ENCODE measurements around the gene ZNF865. TPM values are rescaled to one million over a fixed set of nuclear protein-coding genes. Genes with fewer than 3 reads are reported as not detected.

ZNF865 gene
- total and polyA plus RNA-seq, 8 donors = 1.3 to 60.5 (median 6.6) TPM

DNA sequence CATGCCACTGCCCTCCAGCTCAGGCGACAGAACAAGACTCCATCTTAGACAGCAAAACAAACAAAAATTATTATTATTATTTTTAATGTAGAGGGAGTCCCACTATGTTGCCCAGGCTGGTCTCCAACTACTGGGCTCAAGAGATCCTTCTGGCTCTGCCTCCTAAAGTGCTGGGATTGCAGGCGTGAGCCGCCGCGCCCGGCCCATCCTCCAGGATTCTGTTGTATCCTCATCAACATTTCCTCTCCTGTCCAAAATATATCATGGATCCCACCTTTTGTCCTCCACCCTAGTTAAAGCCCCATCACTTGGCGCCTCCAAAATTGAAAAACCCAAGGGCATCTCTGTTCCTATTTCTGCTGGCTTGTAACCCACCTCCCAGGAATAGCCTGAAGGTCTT, 17.7 kb downstream of the ZNF865 start:
- Histone ChIP-seq H3K4me1 (peaks cover 11 to 53% (median 23%) of the 10 kb centered on the region in 4 donors), H3K27me3 (no peaks in the 10 kb centered on the region), H3K27ac (peak overlapping the region in 3 of 5 donors; percentile 96 to 97 (median 97)), H3K9me3 (no peaks in the 10 kb centered on the region), H3K4me3 (no peak overlapping the region), H3K36me3 (peaks cover 6 to 26% (median 22%) of the 10 kb centered on the region in 4 donors)
- TF ChIP-seq, protein P1, sequence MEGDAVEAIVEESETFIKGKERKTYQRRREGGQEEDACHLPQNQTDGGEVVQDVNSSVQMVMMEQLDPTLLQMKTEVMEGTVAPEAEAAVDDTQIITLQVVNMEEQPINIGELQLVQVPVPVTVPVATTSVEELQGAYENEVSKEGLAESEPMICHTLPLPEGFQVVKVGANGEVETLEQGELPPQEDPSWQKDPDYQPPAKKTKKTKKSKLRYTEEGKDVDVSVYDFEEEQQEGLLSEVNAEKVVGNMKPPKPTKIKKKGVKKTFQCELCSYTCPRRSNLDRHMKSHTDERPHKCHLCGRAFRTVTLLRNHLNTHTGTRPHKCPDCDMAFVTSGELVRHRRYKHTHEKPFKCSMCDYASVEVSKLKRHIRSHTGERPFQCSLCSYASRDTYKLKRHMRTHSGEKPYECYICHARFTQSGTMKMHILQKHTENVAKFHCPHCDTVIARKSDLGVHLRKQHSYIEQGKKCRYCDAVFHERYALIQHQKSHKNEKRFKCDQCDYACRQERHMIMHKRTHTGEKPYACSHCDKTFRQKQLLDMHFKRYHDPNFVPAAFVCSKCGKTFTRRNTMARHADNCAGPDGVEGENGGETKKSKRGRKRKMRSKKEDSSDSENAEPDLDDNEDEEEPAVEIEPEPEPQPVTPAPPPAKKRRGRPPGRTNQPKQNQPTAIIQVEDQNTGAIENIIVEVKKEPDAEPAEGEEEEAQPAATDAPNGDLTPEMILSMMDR (IDR thresholded peaks at IDR 0.05) = no peak
- TF ChIP-seq EP300 (IDR thresholded peaks at IDR 0.05) = no peak
- TF ChIP-seq POLR2AphosphoS5 (IDR thresholded peaks at IDR 0.05) = no peak
- no peak for TF ChIP-seq POLR2A (IDR thresholded peaks at IDR 0.05)
- intact Hi-C loops (cut with DNase I; ENCODE audit: low total_unique reads) = no loop called here
- WGBS, 5 donors = 93 to 98% (median 94%) methylated on average over 7 of the region's 7 CpGs
- no peak for DNase-seq

DNA sequence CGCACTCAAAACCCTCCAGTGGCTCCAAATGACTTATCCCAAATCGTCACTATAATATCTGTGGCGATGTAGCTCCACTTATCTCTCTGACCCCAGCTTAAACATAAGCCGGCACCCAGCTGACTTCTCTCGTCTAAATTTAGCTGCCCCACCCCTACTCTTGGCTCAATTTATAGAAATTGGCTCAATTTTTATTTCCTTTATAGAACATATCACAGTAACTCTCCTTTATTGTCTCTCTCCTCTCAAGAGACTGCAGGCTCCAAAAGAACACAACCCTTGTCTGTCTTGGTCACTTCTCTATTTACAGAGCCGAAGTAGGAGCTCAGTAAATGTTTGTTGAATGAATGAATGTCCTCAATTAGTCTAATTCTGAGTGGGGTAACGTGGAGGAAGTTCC, 18.1 kb downstream of the ZNF865 start:
- H3K27ac ChIP-seq = peak overlapping the region in 4 of 5 donors; percentile 94 to 97 (median 96)
- intact Hi-C loops (cut with DNase I; ENCODE audit: low total_unique reads) = no loop called here
- no peak for DNase-seq
- H3K9me3 ChIP-seq = no peaks in the 10 kb centered on the region
- TF ChIP-seq EP300 (IDR thresholded peaks at IDR 0.05) (no peak), POLR2A (IDR thresholded peaks at IDR 0.05) (no peak), POLR2AphosphoS5 (IDR thresholded peaks at IDR 0.05) (no peak)
- TF ChIP-seq, protein P1 (IDR thresholded peaks at IDR 0.05) = no peak
- WGBS, 5 donors = 38 to 54% (median 48%) methylated on average over 7 of the region's 7 CpGs
- H3K27me3 ChIP-seq = no peaks in the 10 kb centered on the region
- H3K4me1 ChIP-seq = peaks cover 11 to 48% (median 23%) of the 10 kb centered on the region in 4 donors
- H3K36me3 ChIP-seq = peaks cover 6 to 26% (median 21%) of the 10 kb centered on the region in 4 donors
- H3K4me3 ChIP-seq = peak overlapping the region in 2 of 4 donors; percentile 46 to 48

DNA sequence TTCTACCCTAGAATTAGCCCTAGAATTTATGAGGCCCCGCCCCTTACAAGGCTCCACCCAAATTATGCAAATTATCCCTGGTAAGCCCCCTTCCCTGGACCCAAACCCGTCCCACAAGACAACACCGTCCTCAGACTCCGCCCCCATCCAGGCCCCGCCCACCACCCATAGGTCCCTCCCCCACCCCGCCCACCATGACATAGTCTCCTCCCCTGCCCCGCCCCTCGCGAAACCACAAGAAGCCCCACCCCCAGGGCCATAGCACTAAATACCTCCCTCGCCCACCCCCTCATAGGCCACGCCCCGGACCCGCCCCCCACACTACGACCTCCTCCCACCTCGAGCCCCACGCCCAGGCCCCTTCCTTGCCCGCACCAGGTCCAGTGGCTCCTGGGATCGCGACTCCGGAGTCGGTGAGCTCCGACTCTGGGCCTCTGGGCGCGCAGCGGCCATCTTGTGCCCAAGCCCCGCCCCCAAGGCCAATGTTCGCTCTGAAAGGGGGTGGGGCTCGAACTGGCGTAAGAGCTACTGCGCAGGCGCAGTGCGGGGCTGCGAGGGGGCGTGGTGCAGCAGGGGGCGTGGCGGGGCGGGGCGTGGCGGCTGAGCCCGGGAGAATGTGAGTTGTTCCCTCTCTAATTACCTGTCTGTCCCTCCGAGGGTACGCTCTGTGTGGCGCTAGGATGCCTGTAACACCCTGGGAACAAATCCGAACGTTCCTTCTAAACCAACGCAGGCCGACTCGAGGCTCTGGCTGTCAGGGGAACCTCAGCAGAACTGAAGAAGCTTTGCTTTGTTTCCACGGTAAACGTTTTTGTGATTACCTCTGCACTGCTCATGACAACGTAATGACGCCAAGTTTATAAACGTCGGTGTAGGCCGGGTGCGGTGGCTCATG, 18.9 kb downstream of the ZNF865 start, which contains the start of gene ZNF784:
Gene ZNF784 (minus strand): TSS at position 458 of the 895 bp plus-strand sequence. CDS start 5 bp downstream, at position 453.
- DNase-seq = peak; percentile 95 to 98
- Histone ChIP-seq H3K4me3 (peak within 1 kb of the TSS; percentile 46 to 65 (median 49)), H3K4me1 (peaks cover 6 to 40% (median 18%) of the 10 kb centered on the region in 4 donors), H3K36me3 (peaks cover 6 to 26% (median 21%) of the 10 kb centered on the region in 4 donors), H3K27me3 (no peaks in the 10 kb centered on the region), H3K27ac (peak within 1 kb of the TSS; percentile 94 to 100 (median 97)), H3K9me3 (no peaks in the 10 kb centered on the region)
- WGBS, 5 donors = 0 to 1% (median 1%) methylated on average over 33 to 56 of the region's 56 CpGs
- TF ChIP-seq POLR2AphosphoS5 (IDR thresholded peaks at IDR 0.05) (peak in 2 of 3 donors; percentile 50 to 93), EP300 (IDR thresholded peaks at IDR 0.05) (no peak)
- TF ChIP-seq, protein P1 (IDR thresholded peaks at IDR 0.05) = peak in 1 of 7 experiments; percentile 15
- intact Hi-C loops (cut with DNase I; ENCODE audit: low total_unique reads) = no loop called here

DNA sequence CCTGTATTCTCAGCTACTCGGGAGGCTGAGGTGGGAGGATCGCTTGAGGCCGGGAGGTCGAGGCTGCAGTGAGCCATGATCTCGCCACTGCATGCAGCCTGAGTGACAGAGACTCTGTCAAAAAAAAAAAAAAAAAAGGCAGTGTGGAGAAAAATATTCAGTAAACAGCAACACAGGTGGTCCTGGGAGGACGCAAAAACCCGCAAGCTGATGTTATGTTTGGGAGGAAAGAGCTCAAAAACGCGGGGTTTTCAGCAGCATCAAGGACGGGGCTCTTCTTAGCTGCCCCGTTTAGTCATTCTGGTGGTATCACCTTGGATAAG, 19.5 kb downstream of the ZNF865 start:
- Histone ChIP-seq H3K36me3 (peaks cover 6 to 26% (median 21%) of the 10 kb centered on the region in 4 donors), H3K27ac (peak overlapping the region; percentile 94 to 100 (median 97)), H3K4me1 (peaks cover 5 to 35% (median 15%) of the 10 kb centered on the region in 4 donors), H3K4me3 (peak overlapping the region; percentile 46 to 65 (median 49)), H3K27me3 (no peaks in the 10 kb centered on the region), H3K9me3 (no peaks in the 10 kb centered on the region)
- WGBS, 5 donors = 42 to 47% (median 46%) methylated on average over 11 of the region's 11 CpGs
- DNase-seq = no peak
- intact Hi-C loops (cut with DNase I; ENCODE audit: low total_unique reads) = no loop called here
- TF ChIP-seq, protein P1 (IDR thresholded peaks at IDR 0.05) = no peak
